K562 (cell line): ENCODE measurements around the gene ATG7. TPM values are rescaled to one million over a fixed set of nuclear protein-coding genes. Genes with fewer than 3 reads are reported as not detected.

Experiments
- CHAMP1 ChIP-seq: fragments of 450-650 bp; IDR thresholded peaks from 2 replicates; pipeline ENCODE4 v1.6.1; 2016; ENCODE audit warnings: mild to moderate bottlenecking
- GABPA ChIP-seq: fragments of 200-800 bp; sonication (Bioruptor generic); conservative IDR thresholded peaks from 2 replicates; pipeline ENCODE4 v1.6.1; 2016; ENCODE audit warnings: low read depth, missing genetic modification characterization, missing compliant biosample characterization
- GTF2F1 ChIP-seq: IDR thresholded peaks from 2 replicates; pipeline ENCODE4 v1.6.1; 2011; ENCODE audit warnings: low read depth, low read length, improper control_type of control experiment
- HLTF ChIP-seq: fragments of 450-650 bp; IDR thresholded peaks from 2 replicates; pipeline ENCODE4 v1.6.1; 2016
- IFI16 ChIP-seq: fragments of 250-450 bp; sonication (Bioruptor Pico); IDR thresholded peaks from 2 replicates; pipeline ENCODE4 v2.1.2; 2022; ENCODE audit warnings: mild to moderate bottlenecking, inconsistent platforms
- ILK ChIP-seq: fragments of 450-650 bp; IDR thresholded peaks from 2 replicates; pipeline ENCODE4 v1.6.1; 2016; ENCODE audit warnings: missing genetic modification characterization, low read depth, mild to moderate bottlenecking, missing compliant biosample characterization, moderate library complexity, borderline replicate concordance
- KLF13 ChIP-seq: fragments of 450-650 bp; IDR thresholded peaks from 2 replicates; pipeline ENCODE4 v1.6.1; 2016; ENCODE audit warnings: missing genetic modification characterization, low read depth, mild to moderate bottlenecking, missing compliant biosample characterization, moderate library complexity, borderline replicate concordance
- SMARCE1 ChIP-seq: fragments of 450-650 bp; IDR thresholded peaks from 2 replicates; pipeline ENCODE4 v1.7.1; 2016; ENCODE audit warnings: mild to moderate bottlenecking
- TARDBP ChIP-seq: fragments of 450-650 bp; IDR thresholded peaks from 2 replicates; pipeline ENCODE4 v1.6.1; 2016
- XRCC3 ChIP-seq: fragments of 450-650 bp; IDR thresholded peaks from 2 replicates; pipeline ENCODE4 v1.6.1; 2017; ENCODE audit warnings: mild to moderate bottlenecking, moderate library complexity
- ZC3H4 ChIP-seq: sonication (generic); formaldehyde crosslinking; IDR thresholded peaks from 2 replicates; pipeline ENCODE4 v1.9.0; 2021; ENCODE audit warnings: missing genetic modification reagents, borderline replicate concordance
- ZEB2 ChIP-seq: fragments of 450-650 bp; IDR thresholded peaks from 2 replicates; pipeline ENCODE4 v1.6.1; 2016
- polyA plus RNA-seq, 8 experiments: library from polyadenylated mRNA; depleted of rRNA in 4 of 8; stranded (reverse) in 5 of 8; unstranded in 3 of 8; fragments of >200 nt; fragmentation: Nextera tagmentation in 2 of 8; fragmentation: Illumina TruSeq in 1 of 8; extraction: Ambion mirVana in 2 of 8; extraction: Trizol in 1 of 8; gene quantifications; 2 replicates each; pipeline versions ENCODE4 v1.2.1 to v1.2.3, GENCODE V29; 2011 to 2014; ENCODE audit warnings: inconsistent platforms in 1 of 8, missing spikeins in 1 of 8
- total RNA-seq, 7 experiments: library from RNA; depleted of rRNA in 6 of 7; stranded (reverse); fragments of >200 nt in 6 of 7; fragmentation: Illumina TruSeq in 2 of 7; extraction: Trizol in 2 of 7; gene quantifications; 2 replicates each; pipeline versions ENCODE4 v1.2.1 to v1.2.3, GENCODE V29; 2011 to 2021; ENCODE audit warnings: low replicate concordance in 1 of 7
- TF ChIP-seq, protein P1 (sequence below), 2 experiments: fragments of 450-650 bp; IDR thresholded peaks; 2 replicates each; pipeline ENCODE4 v1.6.1; 2016
- TF ChIP-seq, protein P2 (sequence below): sonication (generic); formaldehyde crosslinking; IDR thresholded peaks from 2 replicates; pipeline ENCODE4 v1.8.1; 2023; ENCODE audit warnings: missing genetic modification reagents, mild to moderate bottlenecking, borderline replicate concordance

The ATG7 gene
- total and polyA plus RNA-seq, 9 of the 15 experiments (the other 6 are each of a cell fraction or from before 2014, with no cell fraction given) = 18.3 to 45.3 (median 33.6) TPM

GRCh38 chr3:11290743-11291680 lies 18.8 kb downstream of the ATG7 start (continued):
- TF ChIP-seq GTF2F1 (no peak), ILK (tag) (no peak), KLF13 (tag) (no peak), CHAMP1 (no peak), XRCC3 (no peak), ZEB2 (peak; percentile 67), HLTF (no peak), TARDBP (no peak), GABPA (tag) (no peak; the same call in 1 of the 2 replicates), ZC3H4 (CRISPR knock-in tag) (no peak), IFI16 (no peak), SMARCE1 (peak; percentile 88; the same call in 1 of the 2 replicates)
- TF ChIP-seq, protein P1, sequence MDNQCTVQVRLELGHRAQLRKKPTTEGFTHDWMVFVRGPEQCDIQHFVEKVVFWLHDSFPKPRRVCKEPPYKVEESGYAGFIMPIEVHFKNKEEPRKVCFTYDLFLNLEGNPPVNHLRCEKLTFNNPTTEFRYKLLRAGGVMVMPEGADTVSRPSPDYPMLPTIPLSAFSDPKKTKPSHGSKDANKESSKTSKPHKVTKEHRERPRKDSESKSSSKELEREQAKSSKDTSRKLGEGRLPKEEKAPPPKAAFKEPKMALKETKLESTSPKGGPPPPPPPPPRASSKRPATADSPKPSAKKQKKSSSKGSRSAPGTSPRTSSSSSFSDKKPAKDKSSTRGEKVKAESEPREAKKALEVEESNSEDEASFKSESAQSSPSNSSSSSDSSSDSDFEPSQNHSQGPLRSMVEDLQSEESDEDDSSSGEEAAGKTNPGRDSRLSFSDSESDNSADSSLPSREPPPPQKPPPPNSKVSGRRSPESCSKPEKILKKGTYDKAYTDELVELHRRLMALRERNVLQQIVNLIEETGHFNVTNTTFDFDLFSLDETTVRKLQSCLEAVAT (IDR thresholded peaks at IDR 0.05) = no peak
- TF ChIP-seq, protein P2, sequence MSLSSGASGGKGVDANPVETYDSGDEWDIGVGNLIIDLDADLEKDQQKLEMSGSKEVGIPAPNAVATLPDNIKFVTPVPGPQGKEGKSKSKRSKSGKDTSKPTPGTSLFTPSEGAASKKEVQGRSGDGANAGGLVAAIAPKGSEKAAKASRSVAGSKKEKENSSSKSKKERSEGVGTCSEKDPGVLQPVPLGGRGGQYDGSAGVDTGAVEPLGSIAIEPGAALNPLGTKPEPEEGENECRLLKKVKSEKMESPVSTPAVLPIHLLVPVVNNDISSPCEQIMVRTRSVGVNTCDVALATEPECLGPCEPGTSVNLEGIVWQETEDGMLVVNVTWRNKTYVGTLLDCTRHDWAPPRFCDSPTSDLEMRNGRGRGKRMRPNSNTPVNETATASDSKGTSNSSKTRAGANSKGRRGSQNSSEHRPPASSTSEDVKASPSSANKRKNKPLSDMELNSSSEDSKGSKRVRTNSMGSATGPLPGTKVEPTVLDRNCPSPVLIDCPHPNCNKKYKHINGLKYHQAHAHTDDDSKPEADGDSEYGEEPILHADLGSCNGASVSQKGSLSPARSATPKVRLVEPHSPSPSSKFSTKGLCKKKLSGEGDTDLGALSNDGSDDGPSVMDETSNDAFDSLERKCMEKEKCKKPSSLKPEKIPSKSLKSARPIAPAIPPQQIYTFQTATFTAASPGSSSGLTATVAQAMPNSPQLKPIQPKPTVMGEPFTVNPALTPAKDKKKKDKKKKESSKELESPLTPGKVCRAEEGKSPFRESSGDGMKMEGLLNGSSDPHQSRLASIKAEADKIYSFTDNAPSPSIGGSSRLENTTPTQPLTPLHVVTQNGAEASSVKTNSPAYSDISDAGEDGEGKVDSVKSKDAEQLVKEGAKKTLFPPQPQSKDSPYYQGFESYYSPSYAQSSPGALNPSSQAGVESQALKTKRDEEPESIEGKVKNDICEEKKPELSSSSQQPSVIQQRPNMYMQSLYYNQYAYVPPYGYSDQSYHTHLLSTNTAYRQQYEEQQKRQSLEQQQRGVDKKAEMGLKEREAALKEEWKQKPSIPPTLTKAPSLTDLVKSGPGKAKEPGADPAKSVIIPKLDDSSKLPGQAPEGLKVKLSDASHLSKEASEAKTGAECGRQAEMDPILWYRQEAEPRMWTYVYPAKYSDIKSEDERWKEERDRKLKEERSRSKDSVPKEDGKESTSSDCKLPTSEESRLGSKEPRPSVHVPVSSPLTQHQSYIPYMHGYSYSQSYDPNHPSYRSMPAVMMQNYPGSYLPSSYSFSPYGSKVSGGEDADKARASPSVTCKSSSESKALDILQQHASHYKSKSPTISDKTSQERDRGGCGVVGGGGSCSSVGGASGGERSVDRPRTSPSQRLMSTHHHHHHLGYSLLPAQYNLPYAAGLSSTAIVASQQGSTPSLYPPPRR (CRISPR knock-in tag) = no peak
